22Rv1 (cell line): ENCODE measurements around the gene WDR13.

ENCODE experiments used
- CTCF ChIP-seq: fragments of 450-650 bp; IDR thresholded peaks from 2 replicates; pipeline ENCODE4 v1.5.1; 2017; ENCODE audit warnings: mild to moderate bottlenecking
- ZFX ChIP-seq: fragments of 450-650 bp; IDR thresholded peaks from 2 replicates; pipeline ENCODE4 v1.6.1; 2017; ENCODE audit warnings: antibody characterized with exemption, borderline replicate concordance

GRCh38 chrX:48590203-48591103 lies 6.8 kb upstream of the WDR13 start:
- no peak for TF ChIP-seq CTCF
- TF ChIP-seq ZFX: no peak
